A549 treated with CORT108297 at 1 μM for 4 hours (cell line): ENCODE data around the gene EIF5A2. TPM values are rescaled to one million over a fixed set of nuclear protein-coding genes. Genes with fewer than 3 reads are reported as not detected.

Source experiments
- total RNA-seq: library from RNA; stranded (reverse); fragments of 200-300 nt; extraction: Qiagen RNA extraction; gene quantifications from 5 replicates; pipeline ENCODE4 v1.2.3, GENCODE V29; 2022

EIF5A2 gene
- total RNA-seq, result 10.7 to 14.8 TPM (median 13.2 TPM) in 5 replicates

GRCh38 chr3:170908235-170909116 lies at the start of gene EIF5A2:
Gene EIF5A2, minus strand, starts transcription at chr3:170908637. Its CDS starts 831 bp downstream, at chr3:170907806.

GRCh38 chr3:170869645-170870593 lies 38.5 kb downstream of the EIF5A2 start, which contains the start of gene RPL22L1:
Gene RPL22L1, minus strand, starts transcription at chr3:170870195. Its CDS starts 28 bp downstream, at chr3:170870167.

Other genes with a start within 250 kb of the EIF5A2 start
- gene RPL22L1, start 38.4 kb downstream of the EIF5A2 start, total RNA-seq, result 235 to 309 TPM (median 250 TPM) in 5 replicates
- not detected in 5 replicates for gene SLC2A2, start 118.1 kb upstream of the EIF5A2 start, total RNA-seq